LNCaP clone FGC (cell line): ENCODE measurements around the gene ZNF324B.
A peak's percentile ranks its signal among the peaks of the same experiment; 100 is the strongest.

Experiments used
- DNase-seq: peaks from one replicate; pipeline ENCODE4 v3.0.0-alpha.2; 2011; ENCODE audit warnings: low read depth
- H3K4me3 ChIP-seq: 2 replicates; pipeline ENCODE4 v1.5.1; 2011; ENCODE audit warnings: mild to moderate bottlenecking, low read depth, low read length, control low read depth
- TF ChIP-seq, protein P1 (sequence below): IDR thresholded peaks from 2 replicates; pipeline ENCODE4 v1.5.1; 2012; ENCODE audit warnings: mild to moderate bottlenecking; ENCODE audit not compliant: control insufficient read depth, insufficient read depth; ENCODE audit errors: extremely low read depth

The ZNF324B gene

DNA sequence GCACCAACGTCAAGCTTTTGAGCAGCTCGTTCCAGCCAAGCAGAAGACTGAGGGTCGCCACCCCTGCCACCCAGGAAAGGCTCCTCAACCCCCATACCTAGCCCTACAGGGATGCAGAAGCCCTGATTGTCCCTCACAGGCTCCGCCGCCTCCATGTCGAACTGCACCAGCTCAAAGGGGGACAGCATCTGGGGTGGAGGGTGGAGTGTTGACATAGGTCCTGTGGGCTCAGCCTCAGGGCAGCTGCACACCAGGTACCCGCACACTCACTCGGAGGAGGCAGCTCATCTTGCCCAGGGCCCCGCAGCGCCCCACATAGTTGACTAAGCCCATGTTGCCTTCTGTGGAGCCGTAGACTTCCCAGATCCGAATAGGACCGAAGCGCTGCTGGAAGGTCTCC lies 48.8 kb downstream of the ZNF324B start:
- TF ChIP-seq, protein P1, sequence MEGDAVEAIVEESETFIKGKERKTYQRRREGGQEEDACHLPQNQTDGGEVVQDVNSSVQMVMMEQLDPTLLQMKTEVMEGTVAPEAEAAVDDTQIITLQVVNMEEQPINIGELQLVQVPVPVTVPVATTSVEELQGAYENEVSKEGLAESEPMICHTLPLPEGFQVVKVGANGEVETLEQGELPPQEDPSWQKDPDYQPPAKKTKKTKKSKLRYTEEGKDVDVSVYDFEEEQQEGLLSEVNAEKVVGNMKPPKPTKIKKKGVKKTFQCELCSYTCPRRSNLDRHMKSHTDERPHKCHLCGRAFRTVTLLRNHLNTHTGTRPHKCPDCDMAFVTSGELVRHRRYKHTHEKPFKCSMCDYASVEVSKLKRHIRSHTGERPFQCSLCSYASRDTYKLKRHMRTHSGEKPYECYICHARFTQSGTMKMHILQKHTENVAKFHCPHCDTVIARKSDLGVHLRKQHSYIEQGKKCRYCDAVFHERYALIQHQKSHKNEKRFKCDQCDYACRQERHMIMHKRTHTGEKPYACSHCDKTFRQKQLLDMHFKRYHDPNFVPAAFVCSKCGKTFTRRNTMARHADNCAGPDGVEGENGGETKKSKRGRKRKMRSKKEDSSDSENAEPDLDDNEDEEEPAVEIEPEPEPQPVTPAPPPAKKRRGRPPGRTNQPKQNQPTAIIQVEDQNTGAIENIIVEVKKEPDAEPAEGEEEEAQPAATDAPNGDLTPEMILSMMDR: no peak
- DNase-seq: no peak
- H3K4me3 ChIP-seq: peak overlapping the region; percentile 69
